ENCODE results near the gene LMF1. TPM values are rescaled to one million over a fixed set of nuclear protein-coding genes. Genes with fewer than 3 reads are reported as not detected.
"Not testable (repeated sequence)": the region's sequence is repeated elsewhere in the genome, so short reads cannot be mapped to it uniquely, and the experiment has no call there.

The LMF1 gene
- polyA plus RNA-seq, 1 donor, result 13.9 TPM

- peak; percentile 36 for DNase-seq
These were observed 145.3 kb downstream of the LMF1 start for GRCh38 chr16:825341-826061.

- DNase-seq, result no peak
These were observed 146.2 kb downstream of the LMF1 start for GRCh38 chr16:824601-825000.

GRCh38 chr16:824194-824593 is 146.6 kb downstream of the LMF1 start:
- DNase-seq, result no peak

- no peak for DNase-seq
These were observed 147.9 kb downstream of the LMF1 start for GRCh38 chr16:822909-823297.

- no peak for DNase-seq
These were observed 148.4 kb downstream of the LMF1 start for GRCh38 chr16:822174-822908.

GRCh38 chr16:821751-822150 is 149.0 kb downstream of the LMF1 start:
- DNase-seq, result no peak

GRCh38 chr16:820748-821147 is 150.0 kb downstream of the LMF1 start:
- DNase-seq, result no peak

- not testable (repeated sequence) for DNase-seq
These were observed 150.8 kb downstream of the LMF1 start for GRCh38 chr16:820044-820408.

GRCh38 chr16:819336-820043 is 151.3 kb downstream of the LMF1 start:
- no peak for DNase-seq

GRCh38 chr16:818592-818991 is 152.2 kb downstream of the LMF1 start:
- DNase-seq, result no peak

GRCh38 chr16:818132-818531 is 152.7 kb downstream of the LMF1 start:
- DNase-seq, result no peak

- DNase-seq, result no peak
These were observed 153.5 kb downstream of the LMF1 start for GRCh38 chr16:817001-817906.

GRCh38 chr16:815861-816260 is 154.9 kb downstream of the LMF1 start:
- no peak for DNase-seq

- no peak for DNase-seq
These were observed 155.8 kb downstream of the LMF1 start for GRCh38 chr16:814974-815373.

GRCh38 chr16:813916-814412 is 156.8 kb downstream of the LMF1 start:
- DNase-seq, result no peak

- DNase-seq, result peak; percentile 46
These were observed 157.4 kb downstream of the LMF1 start for GRCh38 chr16:813204-813915.

GRCh38 chr16:808085-808386 is 162.7 kb downstream of the LMF1 start:
- DNase-seq, result no peak

GRCh38 chr16:807347-808084 is 163.3 kb downstream of the LMF1 start:
- DNase-seq, result peak; percentile 95

- no peak for DNase-seq
These were observed 165.3 kb downstream of the LMF1 start for GRCh38 chr16:805474-805873.

- no peak for DNase-seq
These were observed 166.4 kb downstream of the LMF1 start for GRCh38 chr16:804193-805048.

All from hindlimb muscle (tissue), 1 donor.